Endodermal cell (in vitro differentiated cells): ENCODE measurements around the gene ATP6V0E1. TPM values are rescaled to one million over a fixed set of nuclear protein-coding genes. Genes with fewer than 3 reads are reported as not detected.

Experiments used
- DNase-seq: peaks from one replicate; pipeline ENCODE4 v3.0.0-alpha.2; 2017
- H3K27ac ChIP-seq: 2 replicates; pipeline ENCODE4 v1.5.1; 2013; ENCODE audit warnings: mild to moderate bottlenecking, low read depth, low read length, moderate library complexity
- H3K27me3 ChIP-seq: 2 replicates; pipeline ENCODE4 v1.6.1; 2013; ENCODE audit warnings: mild to moderate bottlenecking, low read length, moderate library complexity; ENCODE audit not compliant: insufficient read depth, control insufficient read depth, poor library complexity, severe bottlenecking
- H3K36me3 ChIP-seq: 2 replicates; pipeline ENCODE4 v1.7.0; 2013; ENCODE audit warnings: mild to moderate bottlenecking, low read length, moderate library complexity; ENCODE audit not compliant: control insufficient read depth, insufficient read depth
- H3K4me1 ChIP-seq: one replicate; pipeline ENCODE4 v1.7.0; 2013; ENCODE audit warnings: low read length; ENCODE audit not compliant: control insufficient read depth, insufficient read depth
- H3K4me3 ChIP-seq: 2 replicates; pipeline ENCODE4 v1.5.1; 2013; ENCODE audit warnings: mild to moderate bottlenecking, low read length, moderate library complexity
- H3K9ac ChIP-seq: 2 replicates; pipeline ENCODE4 v1.6.1; 2013; ENCODE audit warnings: mild to moderate bottlenecking, low read length, moderate library complexity; ENCODE audit not compliant: poor library complexity, severe bottlenecking; ENCODE audit errors: extremely low read depth
- H3K9me3 ChIP-seq: 2 replicates; pipeline ENCODE4 v1.6.1; 2013; ENCODE audit warnings: mild to moderate bottlenecking, low read length, moderate library complexity; ENCODE audit not compliant: control insufficient read depth
- H3K27ac Mint-ChIP-seq: 2 replicates; pipeline ENCODE4 v1.8.0; 2020; ENCODE audit warnings: mixed read lengths
- H3K27me3 Mint-ChIP-seq: 2 replicates; pipeline ENCODE4 v1.8.0; 2021; ENCODE audit warnings: mild to moderate bottlenecking, mixed read lengths; ENCODE audit not compliant: insufficient read depth
- H3K36me3 Mint-ChIP-seq: 2 replicates; pipeline ENCODE4 v1.8.0; 2020; ENCODE audit warnings: low read depth, mixed read lengths
- H3K4me1 Mint-ChIP-seq: 2 replicates; pipeline ENCODE4 v1.8.0; 2020; ENCODE audit warnings: mixed read lengths
- H3K4me3 Mint-ChIP-seq: 2 replicates; pipeline ENCODE4 v1.8.0; 2020; ENCODE audit warnings: mild to moderate bottlenecking, moderate library complexity, mixed read lengths
- H3K9me3 Mint-ChIP-seq: 2 replicates; pipeline ENCODE4 v1.8.0; 2020; ENCODE audit warnings: mild to moderate bottlenecking, mixed read lengths
- WGBS, 2 experiments: methylation state at CpG; one replicate each; pipeline versions ENCODE4 v1.1.5 to v1.1.7; 2013; ENCODE audit warnings: missing lambda C conversion rate in 2 of 2, mixed read lengths in 1 of 2; ENCODE audit not compliant: insufficient coverage in 1 of 2, insufficient read length in 1 of 2; 5-methylcytosine and 5-hydroxymethylcytosine counted together
- total RNA-seq, 2 donors: library from RNA; stranded (reverse); fragmentation: NEBNext Ultra II Directional in 1 of 2; extraction: Animal tissue kit (Norgen Biotek cat#: 25700) in 1 of 2; gene quantifications; 2 replicates in 1 of 2; 3 replicates in 1 of 2; pipeline ENCODE4 v1.2.1, GENCODE V29; 2021
- TF ChIP-seq, protein P1 (sequence below): fragments of 200-600 bp; sonication (generic); conservative IDR thresholded peaks from 2 replicates; pipeline ENCODE4 v1.5.0; 2021; ENCODE audit warnings: antibody characterized with exemption, mild to moderate bottlenecking

ATP6V0E1 gene
- total RNA-seq, 2 donors from 2014 or later: 119 to 128 TPM

DNA sequence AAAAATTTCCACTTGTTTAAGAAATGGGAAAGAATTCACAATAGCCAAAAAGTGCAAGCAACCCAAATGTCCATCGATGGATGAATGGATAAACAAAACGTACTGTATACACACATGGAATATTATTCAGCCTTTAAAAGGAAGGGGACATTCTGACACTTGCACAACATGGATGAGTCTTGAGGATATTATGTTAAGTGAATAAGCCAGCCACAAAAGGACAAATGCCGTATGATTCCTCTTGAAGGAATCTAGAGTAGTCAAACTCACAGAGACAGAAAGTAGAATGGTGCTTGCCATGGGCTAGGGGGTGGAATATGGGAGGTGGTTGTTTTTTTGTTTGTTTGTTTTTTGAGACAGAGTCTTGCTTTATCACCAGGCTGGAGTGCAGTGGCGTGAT is 3.8 kb upstream of the ATP6V0E1 start:
- Mint-ChIP-seq H3K9me3 (no peaks in the 10 kb centered on the region), H3K27me3 (peaks cover 28% of the 10 kb centered on the region), H3K36me3 (no peaks in the 10 kb centered on the region), H3K27ac (no peak overlapping the region), H3K4me3 (no peak overlapping the region), H3K4me1 (no peaks in the 10 kb centered on the region)
- H3K27ac ChIP-seq: no peak overlapping the region
- peaks cover 17% of the 10 kb centered on the region for H3K27me3 ChIP-seq
- H3K9me3 ChIP-seq: no peaks in the 10 kb centered on the region
- DNase-seq: no peak
- H3K4me3 ChIP-seq: no peak overlapping the region
- TF ChIP-seq, protein P1, sequence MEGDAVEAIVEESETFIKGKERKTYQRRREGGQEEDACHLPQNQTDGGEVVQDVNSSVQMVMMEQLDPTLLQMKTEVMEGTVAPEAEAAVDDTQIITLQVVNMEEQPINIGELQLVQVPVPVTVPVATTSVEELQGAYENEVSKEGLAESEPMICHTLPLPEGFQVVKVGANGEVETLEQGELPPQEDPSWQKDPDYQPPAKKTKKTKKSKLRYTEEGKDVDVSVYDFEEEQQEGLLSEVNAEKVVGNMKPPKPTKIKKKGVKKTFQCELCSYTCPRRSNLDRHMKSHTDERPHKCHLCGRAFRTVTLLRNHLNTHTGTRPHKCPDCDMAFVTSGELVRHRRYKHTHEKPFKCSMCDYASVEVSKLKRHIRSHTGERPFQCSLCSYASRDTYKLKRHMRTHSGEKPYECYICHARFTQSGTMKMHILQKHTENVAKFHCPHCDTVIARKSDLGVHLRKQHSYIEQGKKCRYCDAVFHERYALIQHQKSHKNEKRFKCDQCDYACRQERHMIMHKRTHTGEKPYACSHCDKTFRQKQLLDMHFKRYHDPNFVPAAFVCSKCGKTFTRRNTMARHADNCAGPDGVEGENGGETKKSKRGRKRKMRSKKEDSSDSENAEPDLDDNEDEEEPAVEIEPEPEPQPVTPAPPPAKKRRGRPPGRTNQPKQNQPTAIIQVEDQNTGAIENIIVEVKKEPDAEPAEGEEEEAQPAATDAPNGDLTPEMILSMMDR: no peak
- 91 to 92% methylated on average over 3 to 4 of the region's 4 CpGs for WGBS, 2 experiments
- no peak overlapping the region for H3K9ac ChIP-seq
- H3K36me3 ChIP-seq: no peaks in the 10 kb centered on the region
- no peaks in the 10 kb centered on the region for H3K4me1 ChIP-seq

GRCh38 chr5:172981931-172982330 is 1.6 kb upstream of the ATP6V0E1 start:
- H3K9me3 ChIP-seq: no peaks in the 10 kb centered on the region
- H3K4me3 ChIP-seq: no peak overlapping the region
- H3K4me1 Mint-ChIP-seq: peaks cover 5% of the 10 kb centered on the region
- H3K36me3 Mint-ChIP-seq: peaks cover 12% of the 10 kb centered on the region
- peaks cover 11% of the 10 kb centered on the region for H3K27me3 Mint-ChIP-seq
- peaks cover 12% of the 10 kb centered on the region for H3K36me3 ChIP-seq
- TF ChIP-seq, protein P1: no peak
- H3K4me1 ChIP-seq: no peaks in the 10 kb centered on the region
- peaks cover 5% of the 10 kb centered on the region for H3K27me3 ChIP-seq
- no peaks in the 10 kb centered on the region for H3K9me3 Mint-ChIP-seq
- H3K4me3 Mint-ChIP-seq: no peak overlapping the region
- H3K27ac ChIP-seq: no peak overlapping the region
- WGBS, 2 experiments: 89 to 91% methylated on average over 7 of the region's 7 CpGs
- H3K9ac ChIP-seq: no peak overlapping the region
- H3K27ac Mint-ChIP-seq: no peak overlapping the region
- no peak for DNase-seq

GRCh38 chr5:172984244-172984953 is 828 bp downstream of the ATP6V0E1 start:
- Histone ChIP-seq H3K4me1 (no peaks in the 10 kb centered on the region), H3K27me3 (no peaks in the 10 kb centered on the region), H3K4me3 (peak overlapping the region; percentile 97), H3K36me3 (peaks cover 27% of the 10 kb centered on the region), H3K9me3 (no peaks in the 10 kb centered on the region), H3K27ac (peak overlapping the region; percentile 82), H3K9ac (peak overlapping the region; percentile 94)
- H3K27ac Mint-ChIP-seq: peak overlapping the region; percentile 99
- H3K27me3 Mint-ChIP-seq: peaks cover 4% of the 10 kb centered on the region
- DNase-seq: peak; percentile 88
- peak overlapping the region; percentile 97 for H3K4me3 Mint-ChIP-seq
- peaks cover 5% of the 10 kb centered on the region for H3K4me1 Mint-ChIP-seq
- peaks cover 27% of the 10 kb centered on the region for H3K36me3 Mint-ChIP-seq
- H3K9me3 Mint-ChIP-seq: no peaks in the 10 kb centered on the region
- WGBS, 2 experiments: 5 to 8% methylated on average over 8 to 15 of the region's 15 CpGs
- TF ChIP-seq, protein P1: peak; percentile 77
